ENCODE results near the gene KBTBD7. TPM values are rescaled to one million over a fixed set of nuclear protein-coding genes. Genes with fewer than 3 reads are reported as not detected.
"Not testable (repeated sequence)": the region's sequence is repeated elsewhere in the genome, so short reads cannot be mapped to it uniquely, and the experiment has no call there.

KBTBD7 gene
- total RNA-seq, 1 experiment from 2014 or later = 10.2 TPM

DNA sequence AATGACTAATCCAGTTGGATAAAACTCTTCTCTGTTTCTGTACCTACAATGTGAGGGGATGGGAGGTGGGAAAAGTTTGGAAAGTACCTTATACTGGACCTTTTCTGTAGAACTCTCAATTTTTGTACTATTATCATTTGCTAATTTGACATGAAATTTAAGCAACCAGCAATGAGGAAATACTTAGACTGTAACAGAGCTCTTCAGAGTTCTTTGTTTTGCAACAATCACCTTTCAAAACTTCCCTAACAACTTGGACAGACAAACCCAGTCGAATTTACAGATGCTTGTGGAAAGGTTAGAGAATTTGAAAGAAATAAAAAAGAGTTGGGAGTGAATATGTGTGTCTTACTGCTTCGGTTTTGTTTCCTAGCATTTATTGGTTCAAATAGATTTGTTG, 16.8 kb downstream of the KBTBD7 start:
- H3K36me3 ChIP-seq (ENCODE audit: insufficient read depth, low read length, poor library complexity, severe bottlenecking) = no peaks in the 10 kb centered on the region
- no peak for DNase-seq (ENCODE audit: low spot score)
- no peaks in the 10 kb centered on the region for H3K4me1 ChIP-seq (ENCODE audit: insufficient read depth, low read length, poor library complexity, severe bottlenecking)
- no peak overlapping the region for H3K4me3 ChIP-seq (ENCODE audit: low read depth, low read length, poor library complexity, severe bottlenecking)
- H3K9me3 ChIP-seq (ENCODE audit: low read depth, low read length, poor library complexity, severe bottlenecking) = peaks cover 5% of the 10 kb centered on the region
- no TSS peak for BruUV-seq (replicated peaks)
- CTCF ChIA-PET = no interaction called here
- intact Hi-C loops (cut with micrococcal nuclease; ENCODE audit: unreplicated experiment) = loop anchor here (5.0 kb wide), 1 partner anchor 180 kb away; no protein-coding TSS in a partner anchor
- TF ChIP-seq, protein P1, sequence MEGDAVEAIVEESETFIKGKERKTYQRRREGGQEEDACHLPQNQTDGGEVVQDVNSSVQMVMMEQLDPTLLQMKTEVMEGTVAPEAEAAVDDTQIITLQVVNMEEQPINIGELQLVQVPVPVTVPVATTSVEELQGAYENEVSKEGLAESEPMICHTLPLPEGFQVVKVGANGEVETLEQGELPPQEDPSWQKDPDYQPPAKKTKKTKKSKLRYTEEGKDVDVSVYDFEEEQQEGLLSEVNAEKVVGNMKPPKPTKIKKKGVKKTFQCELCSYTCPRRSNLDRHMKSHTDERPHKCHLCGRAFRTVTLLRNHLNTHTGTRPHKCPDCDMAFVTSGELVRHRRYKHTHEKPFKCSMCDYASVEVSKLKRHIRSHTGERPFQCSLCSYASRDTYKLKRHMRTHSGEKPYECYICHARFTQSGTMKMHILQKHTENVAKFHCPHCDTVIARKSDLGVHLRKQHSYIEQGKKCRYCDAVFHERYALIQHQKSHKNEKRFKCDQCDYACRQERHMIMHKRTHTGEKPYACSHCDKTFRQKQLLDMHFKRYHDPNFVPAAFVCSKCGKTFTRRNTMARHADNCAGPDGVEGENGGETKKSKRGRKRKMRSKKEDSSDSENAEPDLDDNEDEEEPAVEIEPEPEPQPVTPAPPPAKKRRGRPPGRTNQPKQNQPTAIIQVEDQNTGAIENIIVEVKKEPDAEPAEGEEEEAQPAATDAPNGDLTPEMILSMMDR (conservative IDR thresholded peaks at IDR 0.05; ENCODE audit: low read depth, low read length) = no peak
- no peak for TF ChIP-seq EZH2 (IDR thresholded peaks at IDR 0.05; ENCODE audit: borderline replicate concordance, low read depth, low read length, poor library complexity, severe bottlenecking)
- no peak overlapping the region for H3K27ac ChIP-seq (ENCODE audit: low read depth, low read length, poor library complexity, severe bottlenecking)
- POLR2A ChIA-PET (ENCODE audit: low non-redundant PET) = no interaction called here
- H3K27me3 ChIP-seq (replicated peaks; ENCODE audit: insufficient read depth, low read depth, low read length, poor library complexity) = no peaks in the 10 kb centered on the region

DNA sequence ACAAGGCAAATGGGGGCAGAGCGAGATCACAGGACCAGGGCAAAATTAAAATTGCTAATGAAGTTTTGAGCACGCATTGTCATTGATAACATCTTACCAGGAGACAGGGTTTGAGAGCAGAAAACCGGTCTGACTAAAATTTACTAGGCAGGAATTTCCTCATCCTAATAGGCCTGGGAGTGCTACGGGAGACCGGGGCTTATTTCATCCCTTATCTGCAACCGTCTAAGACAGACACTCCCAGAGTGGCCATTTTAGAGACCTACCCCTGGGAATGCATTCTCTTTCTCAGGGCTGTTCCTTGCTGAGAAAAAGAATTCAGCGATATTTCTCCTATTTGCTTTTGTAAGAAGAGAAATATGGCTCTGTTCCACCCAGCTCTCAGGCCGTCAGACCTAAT, 18.8 kb downstream of the KBTBD7 start:
- POLR2A ChIA-PET (ENCODE audit: low non-redundant PET); H3K9me3 ChIP-seq (ENCODE audit: low read depth, low read length, poor library complexity, severe bottlenecking); BruUV-seq (replicated peaks); H3K4me1 ChIP-seq (ENCODE audit: insufficient read depth, low read length, poor library complexity, severe bottlenecking); H3K27ac ChIP-seq (ENCODE audit: low read depth, low read length, poor library complexity, severe bottlenecking); H3K27me3 ChIP-seq (replicated peaks; ENCODE audit: insufficient read depth, low read depth, low read length, poor library complexity); H3K4me3 ChIP-seq (ENCODE audit: low read depth, low read length, poor library complexity, severe bottlenecking); DNase-seq (ENCODE audit: low spot score); H3K36me3 ChIP-seq (ENCODE audit: insufficient read depth, low read length, poor library complexity, severe bottlenecking): not testable (repeated sequence)
- intact Hi-C loops (cut with micrococcal nuclease; ENCODE audit: unreplicated experiment) = loop anchor here (5.0 kb wide), 1 partner anchor 182 kb away; no protein-coding TSS in a partner anchor
- CTCF ChIA-PET = interaction anchor here (0.6 kb wide), 1 partner anchor 108 kb away, joined by 3 read pairs; no protein-coding TSS in a partner anchor

DNA sequence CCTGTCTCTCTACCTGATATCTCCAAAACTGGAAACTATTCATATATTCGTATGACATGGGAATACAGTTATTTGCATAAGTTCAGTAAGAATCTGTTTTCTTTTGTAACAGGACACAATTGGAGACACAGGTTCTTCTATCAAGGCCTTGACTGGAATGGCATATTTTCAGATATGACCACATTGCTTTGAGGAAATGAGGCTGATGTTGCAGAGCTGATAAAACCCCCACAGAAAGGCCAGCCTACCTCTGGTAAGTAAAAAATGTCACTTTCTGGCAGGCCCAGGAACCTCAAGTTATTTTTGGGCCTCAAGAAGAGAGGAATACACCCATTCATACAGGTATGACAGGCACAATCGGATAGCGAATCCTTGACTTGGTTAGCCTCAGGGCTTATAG, 32.2 kb downstream of the KBTBD7 start:
- TF ChIP-seq, protein P1 (conservative IDR thresholded peaks at IDR 0.05; ENCODE audit: low read depth, low read length) = no peak
- no peak for TF ChIP-seq EZH2 (IDR thresholded peaks at IDR 0.05; ENCODE audit: borderline replicate concordance, low read depth, low read length, poor library complexity, severe bottlenecking)
- H3K4me3 ChIP-seq (ENCODE audit: low read depth, low read length, poor library complexity, severe bottlenecking) = no peak overlapping the region
- intact Hi-C loops (cut with micrococcal nuclease; ENCODE audit: unreplicated experiment) = no loop called here
- no peaks in the 10 kb centered on the region for H3K36me3 ChIP-seq (ENCODE audit: insufficient read depth, low read length, poor library complexity, severe bottlenecking)
- no peak for DNase-seq (ENCODE audit: low spot score)
- no peaks in the 10 kb centered on the region for H3K4me1 ChIP-seq (ENCODE audit: insufficient read depth, low read length, poor library complexity, severe bottlenecking)
- no peaks in the 10 kb centered on the region for H3K9me3 ChIP-seq (ENCODE audit: low read depth, low read length, poor library complexity, severe bottlenecking)
- ChIA-PET CTCF (no interaction called here), POLR2A (ENCODE audit: low non-redundant PET) (no interaction called here)
- no peaks in the 10 kb centered on the region for H3K27me3 ChIP-seq (replicated peaks; ENCODE audit: insufficient read depth, low read depth, low read length, poor library complexity)
- no peak overlapping the region for H3K27ac ChIP-seq (ENCODE audit: low read depth, low read length, poor library complexity, severe bottlenecking)
- no TSS peak for BruUV-seq (replicated peaks)

DNA sequence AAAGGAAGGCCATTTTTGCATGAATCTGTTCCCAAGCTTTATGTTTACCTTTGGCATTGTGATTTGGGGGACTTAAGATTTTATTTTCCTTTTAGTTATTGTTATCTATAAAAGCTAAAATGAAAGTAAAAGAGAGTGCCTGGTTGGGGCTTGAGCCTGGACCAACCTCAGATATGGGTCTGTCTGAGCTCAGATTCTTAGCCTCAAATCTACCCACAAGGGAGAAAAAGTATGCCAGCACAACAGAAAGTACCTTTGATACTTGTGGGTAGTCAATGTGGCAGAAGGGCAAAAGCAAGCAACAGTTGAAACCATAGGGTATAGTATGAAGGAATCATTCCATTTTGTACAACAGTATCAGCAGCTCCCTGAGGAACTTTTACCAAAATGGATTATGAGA, 35.2 kb downstream of the KBTBD7 start:
- H3K4me3 ChIP-seq (ENCODE audit: low read depth, low read length, poor library complexity, severe bottlenecking) = no peak overlapping the region
- intact Hi-C loops (cut with micrococcal nuclease; ENCODE audit: unreplicated experiment) = no loop called here
- DNase-seq (ENCODE audit: low spot score) = no peak
- no peaks in the 10 kb centered on the region for H3K4me1 ChIP-seq (ENCODE audit: insufficient read depth, low read length, poor library complexity, severe bottlenecking)
- no peak overlapping the region for H3K27ac ChIP-seq (ENCODE audit: low read depth, low read length, poor library complexity, severe bottlenecking)
- H3K9me3 ChIP-seq (ENCODE audit: low read depth, low read length, poor library complexity, severe bottlenecking) = no peaks in the 10 kb centered on the region
- H3K27me3 ChIP-seq (replicated peaks; ENCODE audit: insufficient read depth, low read depth, low read length, poor library complexity) = no peaks in the 10 kb centered on the region
- BruUV-seq (replicated peaks) = no TSS peak
- H3K36me3 ChIP-seq (ENCODE audit: insufficient read depth, low read length, poor library complexity, severe bottlenecking) = no peaks in the 10 kb centered on the region
- CTCF ChIA-PET = no interaction called here
- POLR2A ChIA-PET (ENCODE audit: low non-redundant PET) = no interaction called here
- TF ChIP-seq, protein P1 (conservative IDR thresholded peaks at IDR 0.05; ENCODE audit: low read depth, low read length) = no peak
- no peak for TF ChIP-seq EZH2 (IDR thresholded peaks at IDR 0.05; ENCODE audit: borderline replicate concordance, low read depth, low read length, poor library complexity, severe bottlenecking)

All from A673 (cell line).